ENCODE measurements around the gene RRP7A. TPM values are rescaled to one million over a fixed set of nuclear protein-coding genes. Genes with fewer than 3 reads are reported as not detected.

RRP7A gene
- total and polyA plus RNA-seq, 2 of the 13 experiments (the other 11 are each of a cell fraction or from before 2014, with no cell fraction given) = 15.3 to 41.6 TPM

DNA sequence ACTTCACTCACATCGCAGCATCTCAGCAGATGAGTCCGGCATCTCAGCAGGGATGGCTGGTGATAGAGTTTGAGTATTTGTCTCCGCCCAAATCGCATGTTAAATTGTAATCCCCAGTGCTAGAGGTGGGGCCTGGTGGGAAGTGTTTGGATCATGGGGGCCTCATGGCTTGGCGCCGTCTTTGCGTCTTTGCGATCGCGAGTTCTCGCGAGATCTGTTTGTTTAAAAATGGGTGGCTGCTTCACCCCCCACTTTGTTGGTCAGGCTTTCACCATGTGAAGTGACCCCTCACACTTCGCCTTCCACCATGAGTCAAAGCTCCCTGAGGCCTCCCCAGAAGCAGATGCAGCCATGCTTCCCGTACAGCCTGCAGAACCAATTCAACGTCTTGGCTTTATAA, 3.0 kb upstream of the RRP7A start (continued):
- TF ChIP-seq, protein P1, sequence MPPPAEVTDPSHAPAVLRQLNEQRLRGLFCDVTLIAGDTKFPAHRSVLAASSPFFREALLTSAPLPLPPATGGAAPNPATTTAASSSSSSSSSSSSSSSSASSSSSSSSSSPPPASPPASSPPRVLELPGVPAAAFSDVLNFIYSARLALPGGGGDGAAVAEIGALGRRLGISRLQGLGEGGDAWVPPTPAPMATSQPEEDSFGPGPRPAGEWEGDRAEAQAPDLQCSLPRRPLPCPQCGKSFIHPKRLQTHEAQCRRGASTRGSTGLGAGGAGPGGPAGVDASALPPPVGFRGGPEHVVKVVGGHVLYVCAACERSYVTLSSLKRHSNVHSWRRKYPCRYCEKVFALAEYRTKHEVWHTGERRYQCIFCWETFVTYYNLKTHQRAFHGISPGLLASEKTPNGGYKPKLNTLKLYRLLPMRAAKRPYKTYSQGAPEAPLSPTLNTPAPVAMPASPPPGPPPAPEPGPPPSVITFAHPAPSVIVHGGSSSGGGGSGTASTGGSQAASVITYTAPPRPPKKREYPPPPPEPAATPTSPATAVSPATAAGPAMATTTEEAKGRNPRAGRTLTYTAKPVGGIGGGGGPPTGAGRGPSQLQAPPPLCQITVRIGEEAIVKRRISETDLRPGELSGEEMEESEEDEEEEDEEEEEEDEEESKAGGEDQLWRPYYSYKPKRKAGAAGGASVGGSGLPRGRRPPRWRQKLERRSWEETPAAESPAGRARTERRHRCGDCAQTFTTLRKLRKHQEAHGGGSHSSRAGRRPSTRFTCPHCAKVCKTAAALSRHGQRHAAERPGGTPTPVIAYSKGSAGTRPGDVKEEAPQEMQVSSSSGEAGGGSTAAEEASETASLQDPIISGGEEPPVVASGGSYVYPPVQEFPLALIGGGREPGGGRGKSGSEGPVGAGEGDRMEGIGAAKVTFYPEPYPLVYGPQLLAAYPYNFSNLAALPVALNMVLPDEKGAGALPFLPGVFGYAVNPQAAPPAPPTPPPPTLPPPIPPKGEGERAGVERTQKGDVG (CRISPR knock-in tag; IDR thresholded peaks at IDR 0.05; ENCODE audit: borderline replicate concordance) = no peak
- no peak for TF ChIP-seq ZKSCAN5 (CRISPR knock-in tag; IDR thresholded peaks at IDR 0.05)
- no peak for TF ChIP-seq DMAP1 (CRISPR knock-in tag; IDR thresholded peaks at IDR 0.05)
- TF ChIP-seq PAXIP1 (CRISPR knock-in tag; conservative IDR thresholded peaks at IDR 0.05) = no peak
- TF ChIP-seq, protein P2, sequence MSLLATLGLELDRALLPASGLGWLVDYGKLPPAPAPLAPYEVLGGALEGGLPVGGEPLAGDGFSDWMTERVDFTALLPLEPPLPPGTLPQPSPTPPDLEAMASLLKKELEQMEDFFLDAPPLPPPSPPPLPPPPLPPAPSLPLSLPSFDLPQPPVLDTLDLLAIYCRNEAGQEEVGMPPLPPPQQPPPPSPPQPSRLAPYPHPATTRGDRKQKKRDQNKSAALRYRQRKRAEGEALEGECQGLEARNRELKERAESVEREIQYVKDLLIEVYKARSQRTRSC (CRISPR knock-in tag; IDR thresholded peaks at IDR 0.05; ENCODE audit: low read depth) = no peak
- TF ChIP-seq GABPA (IDR thresholded peaks at IDR 0.05; ENCODE audit: low read depth, low read length) = no peak
- TF ChIP-seq GABPA (CRISPR knock-in tag; IDR thresholded peaks at IDR 0.05; ENCODE audit: low read depth) = no peak
- TF ChIP-seq ZNF343 (CRISPR knock-in tag; IDR thresholded peaks at IDR 0.05) = no peak
